B cell (primary cell): Measurements from ENCODE around the gene FXYD2. TPM values are rescaled to one million over a fixed set of nuclear protein-coding genes. Genes with fewer than 3 reads are reported as not detected.
"Not testable (repeated sequence)": the region's sequence is repeated elsewhere in the genome, so short reads cannot be mapped to it uniquely, and the experiment has no call there.

Source experiments
- ATAC-seq: fragments of 200-7000 bp; cut with Tn5 transposase; one replicate; pipeline ENCODE4 v1.10.0; 2021; ENCODE audit warnings: low read depth, mild to moderate bottlenecking, moderate number of reproducible peaks, moderate library complexity
- CTCF ChIA-PET: fragments of 350-600 bp; sonication (Branson Sonifier 250); formaldehyde crosslinking; loops from one replicate; lab custom pipeline; 2021; ENCODE audit warnings: antibody characterized with exemption, inconsistent platforms; lab: Charles Lee
- POLR2A ChIA-PET: fragments of 350-600 bp; sonication (Branson Sonifier 250); formaldehyde crosslinking; loops from one replicate; lab custom pipeline; 2021; ENCODE audit warnings: antibody characterized with exemption; lab: Charles Lee
- DNase-seq: peaks from one replicate; pipeline ENCODE4 v3.0.0; 2013
- H2AFZ ChIP-seq: 2 replicates; pipeline ENCODE4 v1.6.1; 2012; ENCODE audit warnings: mild to moderate bottlenecking, low read depth, low read length; ENCODE audit not compliant: insufficient read depth, poor library complexity, severe bottlenecking
- H3K27ac ChIP-seq, 2 donors: 1 replicate in 1 of 2; 2 replicates in 1 of 2; pipeline ENCODE4 v1.5.1; 2012 to 2013; ENCODE audit warnings: low read length in 2 of 2, mild to moderate bottlenecking in 2 of 2, moderate library complexity in 1 of 2
- H3K27me3 ChIP-seq, 4 experiments: fragments of 200-600 bp in 1 of 4; sonication (generic) in 1 of 4; replicated peaks in 1 of 4; 1 replicate in 2 of 4; 2 replicates in 2 of 4; pipeline versions ENCODE4 v1.6.1 to v1.7.0; 2013 to 2016; ENCODE audit warnings: low read length in 3 of 4, mild to moderate bottlenecking in 2 of 4, mixed read lengths in 1 of 4, moderate library complexity in 1 of 4; ENCODE audit not compliant: insufficient read depth in 4 of 4, control insufficient read depth in 3 of 4; ENCODE audit errors: control extremely low read depth in 1 of 4
- H3K36me3 ChIP-seq, 2 experiments: replicated peaks in 1 of 2; 1 replicate in 1 of 2; 2 replicates in 1 of 2; pipeline versions ENCODE4 v1.6.1 to v1.7.1; 2013; ENCODE audit warnings: low read length in 1 of 2; ENCODE audit not compliant: insufficient read depth in 2 of 2, control insufficient read depth in 1 of 2; ENCODE audit errors: control extremely low read depth in 1 of 2, extremely low read depth in 1 of 2
- H3K4me1 ChIP-seq, 2 donors: fragments of 200-600 bp in 1 of 2; sonication (generic) in 1 of 2; 1 replicate in 1 of 2; 2 replicates in 1 of 2; pipeline versions ENCODE4 v1.5.1 to v1.6.1; 2013 to 2017; ENCODE audit warnings: low read length in 2 of 2; ENCODE audit not compliant: control insufficient read depth in 2 of 2, insufficient read depth in 2 of 2
- H3K4me2 ChIP-seq: replicated peaks from 2 replicates; pipeline ENCODE3; 2012; ENCODE audit warnings: mild to moderate bottlenecking, low read depth, low read length; ENCODE audit not compliant: poor library complexity, severe bottlenecking
- H3K4me3 ChIP-seq, 5 experiments: fragments of 200-600 bp in 1 of 5; sonication (generic) in 1 of 5; 1 replicate in 3 of 5; 2 replicates in 2 of 5; pipeline versions ENCODE4 v1.5.1 to v1.7.0; 2011 to 2016; ENCODE audit warnings: low read length in 4 of 5, mild to moderate bottlenecking in 4 of 5, low read depth in 2 of 5, control low read depth in 1 of 5, moderate library complexity in 1 of 5; ENCODE audit not compliant: insufficient read depth in 1 of 5; ENCODE audit errors: control extremely low read depth in 1 of 5, extremely low read depth in 1 of 5
- H3K79me2 ChIP-seq: fragments of 200-600 bp; sonication (generic); one replicate; pipeline ENCODE4 v1.6.0; 2016; ENCODE audit warnings: low read length; ENCODE audit not compliant: control insufficient read depth, insufficient read depth
- H3K9ac ChIP-seq: fragments of 200-600 bp; sonication (generic); 2 replicates; pipeline ENCODE4 v1.6.1; 2017; ENCODE audit warnings: mild to moderate bottlenecking, low read length, moderate library complexity
- H3K9me3 ChIP-seq, 3 donors: one replicate each; pipeline versions ENCODE4 v1.6.1 to v1.7.1; 2013; ENCODE audit warnings: low read length in 2 of 3; ENCODE audit not compliant: control insufficient read depth in 2 of 3, insufficient read depth in 1 of 3; ENCODE audit errors: control extremely low read depth in 1 of 3
- H4K20me1 ChIP-seq: 2 replicates; pipeline ENCODE4 v1.6.0; 2012; ENCODE audit warnings: mild to moderate bottlenecking, low read length; ENCODE audit not compliant: insufficient read depth, control insufficient read depth, poor library complexity, severe bottlenecking
- H3K27ac Mint-ChIP-seq: one replicate; pipeline ENCODE4 v1.8.0; 2021; ENCODE audit warnings: mixed read lengths
- H3K27me3 Mint-ChIP-seq: one replicate; pipeline ENCODE4 v1.8.0; 2021; ENCODE audit warnings: mixed read lengths
- H3K4me1 Mint-ChIP-seq: one replicate; pipeline ENCODE4 v1.8.0; 2021; ENCODE audit warnings: mixed read lengths
- H3K4me3 Mint-ChIP-seq: one replicate; pipeline ENCODE4 v1.8.0; 2021; ENCODE audit warnings: mixed read lengths
- H3K9me3 Mint-ChIP-seq: one replicate; pipeline ENCODE4 v1.8.0; 2022; ENCODE audit warnings: mixed read lengths; ENCODE audit not compliant: insufficient read depth
- EZH2 ChIP-seq: IDR thresholded peaks from 2 replicates; pipeline ENCODE4 v1.6.1; 2012; ENCODE audit warnings: borderline replicate concordance, low read depth, mild to moderate bottlenecking, moderate library complexity, low read length; ENCODE audit not compliant: insufficient read depth, poor library complexity, severe bottlenecking
- WGBS: methylation state at CpG from one replicate; pipeline ENCODE4 v1.1.5; 2013; ENCODE audit warnings: missing lambda C conversion rate; ENCODE audit not compliant: insufficient coverage; 5-methylcytosine and 5-hydroxymethylcytosine counted together
- intact Hi-C: fragments of 100-400 bp; cut with micrococcal nuclease; formaldehyde crosslinking; loops from one replicate; pipeline ENCODE4 v1.10.0; 2022
- polyA plus RNA-seq: library from polyadenylated mRNA; depleted of rRNA; stranded (reverse); fragments of >200 nt; gene quantifications from 2 replicates; pipeline ENCODE4 v1.2.3, GENCODE V29; 2012
- total RNA-seq, 2 donors: library from RNA; stranded (reverse); fragments of 120-200 nt in 1 of 2; gene quantifications; 1 replicate in 1 of 2; 2 replicates in 1 of 2; pipeline versions ENCODE4 v1.2.3 to v1.2.4, GENCODE V29; 2013 to 2022

Gene FXYD2
- total and polyA plus RNA-seq, 2 donors (not counting 1 experiment from before 2014, with no cell fraction given): 0.61 to 19.5 TPM

- H2AFZ ChIP-seq: no peak overlapping the region
- CTCF ChIA-PET: interaction anchor here (2.1 kb wide), 1 partner anchor 187 kb away, joined by 5 read pairs; no protein-coding TSS in a partner anchor
- intact Hi-C loops: no loop called here
- POLR2A ChIA-PET: no interaction called here
- DNase-seq (no peak), ATAC-seq (no peak)
- no peak overlapping the region for H3K4me3 Mint-ChIP-seq
- no peaks in the 10 kb centered on the region for H4K20me1 ChIP-seq
- H3K27me3 Mint-ChIP-seq: peaks cover 21% of the 10 kb centered on the region
- H3K27me3 ChIP-seq: peaks cover 0 to 7% (median 0%) of the 10 kb centered on the region in 4 experiments
- 90% methylated on average over 3 of the region's 5 CpGs for whole genome bisulfite sequencing
- H3K4me3 ChIP-seq: no peak overlapping the region
- H3K27ac Mint-ChIP-seq: no peak overlapping the region
- no peak overlapping the region for H3K27ac ChIP-seq
- H3K9ac ChIP-seq: no peak overlapping the region
- TF ChIP-seq EZH2: no peak
- no peaks in the 10 kb centered on the region for H3K36me3 ChIP-seq
- no peaks in the 10 kb centered on the region for H3K79me2 ChIP-seq
- peaks cover 0 to 3% (median 0%) of the 10 kb centered on the region in 3 donors for H3K9me3 ChIP-seq
- H3K4me1 Mint-ChIP-seq: no peaks in the 10 kb centered on the region
- H3K9me3 Mint-ChIP-seq: no peaks in the 10 kb centered on the region
- no peaks in the 10 kb centered on the region for H3K4me1 ChIP-seq
- H3K4me2 ChIP-seq: no peak overlapping the region
These were observed 42.0 kb upstream of the FXYD2 start for GRCh38 chr11:117866526-117866925.

- CTCF ChIA-PET: not testable (repeated sequence)
These were observed 41.0 kb upstream of the FXYD2 start for GRCh38 chr11:117865546-117865945.

More at GRCh38 chr11:117865546-117865945, 41.0 kb upstream of the FXYD2 start:
- WGBS: 93% methylated on average over 7 of the region's 13 CpGs
- H2AFZ ChIP-seq, H3K9me3 ChIP-seq, H3K36me3 ChIP-seq, ATAC-seq, DNase-seq, intact Hi-C loops, H3K4me3 Mint-ChIP-seq, H3K27me3 ChIP-seq, H3K9ac ChIP-seq, H4K20me1 ChIP-seq, H3K4me1 ChIP-seq, H3K79me2 ChIP-seq, H3K4me1 Mint-ChIP-seq, H3K4me3 ChIP-seq, H3K27ac ChIP-seq, H3K4me2 ChIP-seq, POLR2A ChIA-PET, H3K9me3 Mint-ChIP-seq, H3K27ac Mint-ChIP-seq: not testable (repeated sequence)
- peaks cover 21% of the 10 kb centered on the region for H3K27me3 Mint-ChIP-seq
